ENCODE measurements around the gene ARL5C. TPM values are rescaled to one million over a fixed set of nuclear protein-coding genes. Genes with fewer than 3 reads are reported as not detected.

Gene ARL5C
- total RNA-seq, 1 donor = not detected

- H3K4me3 ChIP-seq (ENCODE audit: low read depth, low read length) = no peak overlapping the region
- DNase-seq (ENCODE audit: low read depth) = peak; percentile 72
- peak; percentile 81 for TF ChIP-seq CTCF (IDR thresholded peaks at IDR 0.05; ENCODE audit: insufficient read depth, low read depth, low read length)
Measured at GRCh38 chr17:39174920-39175694, 9.1 kb upstream of the ARL5C start.

DNA sequence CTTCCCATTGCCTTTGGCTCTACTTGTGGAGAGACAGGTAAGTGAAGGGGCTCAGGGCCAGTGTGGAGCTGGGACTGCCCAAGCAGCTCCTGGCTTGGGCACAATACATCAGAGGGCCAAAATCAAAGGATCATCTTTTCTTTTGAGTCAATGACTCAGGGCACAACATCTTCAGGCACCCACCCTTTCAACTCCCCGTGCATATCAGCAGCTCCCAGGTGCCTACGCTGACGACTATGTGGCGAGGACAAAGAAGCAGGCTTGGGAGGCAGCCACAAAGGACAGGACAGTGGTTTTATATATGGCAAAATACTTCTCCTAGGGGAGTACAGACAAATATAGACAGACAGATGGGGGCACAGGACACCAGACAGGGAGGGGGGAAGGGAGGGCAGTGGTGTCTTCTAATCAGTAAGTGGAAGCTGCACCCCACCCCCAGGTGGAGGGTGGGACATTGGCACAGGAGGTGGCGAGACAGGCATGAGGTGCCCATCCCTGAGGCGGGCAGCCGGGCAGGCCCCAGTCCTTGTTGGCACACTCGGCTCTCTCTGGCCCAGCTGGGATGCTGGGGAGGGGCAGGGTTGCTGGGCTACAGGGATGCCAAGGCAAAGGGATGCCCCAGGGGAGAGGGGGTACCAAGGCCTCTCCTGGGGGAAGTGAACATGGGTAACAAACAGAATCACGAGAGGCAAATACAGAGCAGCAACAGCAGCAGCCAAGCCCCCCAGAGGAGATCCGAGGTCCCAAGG, 7.7 kb upstream of the ARL5C start:
- no peak overlapping the region for H3K4me3 ChIP-seq (ENCODE audit: low read depth, low read length)
- TF ChIP-seq CTCF (IDR thresholded peaks at IDR 0.05; ENCODE audit: insufficient read depth, low read depth, low read length) = no peak
- DNase-seq (ENCODE audit: low read depth) = no peak

DNA sequence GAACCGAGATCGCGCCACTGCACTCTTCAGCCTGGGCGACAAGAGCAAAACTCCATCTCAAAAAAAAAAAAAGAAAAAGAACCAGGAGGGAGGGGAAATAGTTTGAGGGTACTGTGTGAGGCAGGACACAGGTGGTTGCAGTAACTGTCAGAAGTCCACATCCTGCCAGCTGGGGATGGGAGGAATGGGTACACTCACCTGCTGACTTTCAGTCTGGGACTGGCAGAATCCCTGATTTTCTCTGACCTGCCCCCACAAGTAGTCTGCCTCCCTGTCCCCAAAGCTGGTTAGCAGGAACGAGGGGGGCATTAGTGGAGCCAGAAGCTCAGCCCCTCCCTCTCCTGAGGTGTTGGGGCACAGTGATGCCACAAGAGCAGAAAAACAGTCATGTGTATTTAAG, 7.1 kb upstream of the ARL5C start:
- no peak for TF ChIP-seq CTCF (IDR thresholded peaks at IDR 0.05; ENCODE audit: insufficient read depth, low read depth, low read length)
- H3K4me3 ChIP-seq (ENCODE audit: low read depth, low read length) = no peak overlapping the region
- DNase-seq (ENCODE audit: low read depth) = no peak

GRCh38 chr17:39171933-39172332, 6.0 kb upstream of the ARL5C start:
- TF ChIP-seq CTCF (IDR thresholded peaks at IDR 0.05; ENCODE audit: insufficient read depth, low read depth, low read length) = no peak
- no peak for DNase-seq (ENCODE audit: low read depth)
- H3K4me3 ChIP-seq (ENCODE audit: low read depth, low read length) = no peak overlapping the region

DNA sequence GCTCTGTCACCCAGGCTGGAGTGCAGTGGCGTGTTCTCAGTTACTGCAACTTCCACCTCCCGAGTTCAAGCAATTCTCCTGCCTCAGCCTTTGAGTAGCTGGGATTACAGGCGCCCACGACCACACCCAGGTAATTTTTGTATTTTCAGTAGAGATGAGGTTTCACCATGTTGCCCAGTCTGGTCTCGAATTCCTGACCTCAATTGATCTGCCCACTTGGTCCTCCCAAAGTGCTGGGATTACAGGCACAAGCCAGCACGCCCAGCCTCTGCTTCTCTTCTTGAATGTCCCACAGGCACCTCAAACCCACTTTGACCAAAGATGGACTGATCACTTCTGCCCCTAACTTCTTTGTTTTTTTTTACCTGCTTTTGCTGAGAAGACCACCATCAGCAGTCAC, 4.6 kb upstream of the ARL5C start:
- H3K4me3 ChIP-seq (ENCODE audit: low read depth, low read length) = no peak overlapping the region
- no peak for DNase-seq (ENCODE audit: low read depth)
- TF ChIP-seq CTCF (IDR thresholded peaks at IDR 0.05; ENCODE audit: insufficient read depth, low read depth, low read length) = no peak

DNA sequence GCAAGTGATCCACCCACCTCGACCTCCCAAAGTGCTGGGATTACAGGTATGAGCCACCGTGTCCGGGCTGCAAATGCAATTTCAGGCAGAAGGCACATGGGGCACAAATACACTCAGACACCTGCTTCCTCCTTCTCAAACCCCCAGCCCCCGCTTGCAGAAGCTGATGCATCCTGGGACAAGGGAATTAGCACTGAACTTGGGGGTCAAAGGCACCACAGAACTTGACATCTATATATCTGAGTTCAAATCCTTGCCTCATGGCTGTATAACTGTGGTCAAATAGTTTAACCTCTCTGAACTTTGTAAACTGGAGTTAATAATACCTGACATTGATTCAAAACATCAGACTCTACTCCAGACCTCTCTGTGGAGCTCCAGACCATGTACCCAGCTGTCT, 4.1 kb upstream of the ARL5C start:
- TF ChIP-seq CTCF (IDR thresholded peaks at IDR 0.05; ENCODE audit: insufficient read depth, low read depth, low read length) = no peak
- peak; percentile 14 for DNase-seq (ENCODE audit: low read depth)
- H3K4me3 ChIP-seq (ENCODE audit: low read depth, low read length) = no peak overlapping the region
